ENCODE measurements around the gene MTMR3.

DNA sequence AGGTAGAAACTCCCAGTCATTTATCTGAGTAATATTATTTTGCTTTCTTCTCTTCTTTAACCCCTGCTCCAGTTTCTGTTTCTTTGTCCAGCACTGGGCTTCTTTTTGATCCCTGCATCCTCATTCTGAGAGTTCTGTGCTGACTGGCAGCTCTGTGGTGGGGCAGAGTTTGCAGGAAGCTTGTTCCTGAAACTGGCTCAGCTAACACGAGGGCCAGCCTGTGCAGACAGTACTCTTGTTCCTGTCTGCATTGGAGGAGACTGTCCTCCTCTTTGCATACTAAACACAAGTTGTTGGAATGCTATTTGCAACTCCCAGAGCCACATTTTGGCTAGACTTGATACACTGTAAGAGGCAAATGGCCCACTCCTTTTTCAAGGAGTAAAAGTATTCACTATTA is 104.2 kb downstream of the MTMR3 start:
- no peak for TF ChIP-seq EZH2 (IDR thresholded peaks at IDR 0.05; ENCODE audit: low read length, unreplicated experiment)
- TF ChIP-seq, protein P1, sequence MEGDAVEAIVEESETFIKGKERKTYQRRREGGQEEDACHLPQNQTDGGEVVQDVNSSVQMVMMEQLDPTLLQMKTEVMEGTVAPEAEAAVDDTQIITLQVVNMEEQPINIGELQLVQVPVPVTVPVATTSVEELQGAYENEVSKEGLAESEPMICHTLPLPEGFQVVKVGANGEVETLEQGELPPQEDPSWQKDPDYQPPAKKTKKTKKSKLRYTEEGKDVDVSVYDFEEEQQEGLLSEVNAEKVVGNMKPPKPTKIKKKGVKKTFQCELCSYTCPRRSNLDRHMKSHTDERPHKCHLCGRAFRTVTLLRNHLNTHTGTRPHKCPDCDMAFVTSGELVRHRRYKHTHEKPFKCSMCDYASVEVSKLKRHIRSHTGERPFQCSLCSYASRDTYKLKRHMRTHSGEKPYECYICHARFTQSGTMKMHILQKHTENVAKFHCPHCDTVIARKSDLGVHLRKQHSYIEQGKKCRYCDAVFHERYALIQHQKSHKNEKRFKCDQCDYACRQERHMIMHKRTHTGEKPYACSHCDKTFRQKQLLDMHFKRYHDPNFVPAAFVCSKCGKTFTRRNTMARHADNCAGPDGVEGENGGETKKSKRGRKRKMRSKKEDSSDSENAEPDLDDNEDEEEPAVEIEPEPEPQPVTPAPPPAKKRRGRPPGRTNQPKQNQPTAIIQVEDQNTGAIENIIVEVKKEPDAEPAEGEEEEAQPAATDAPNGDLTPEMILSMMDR (conservative IDR thresholded peaks at IDR 0.05; ENCODE audit: low read depth, low read length), result no peak

Measured in PC-3 (cell line).